Body of pancreas (tissue), 4 donors: ENCODE results near the gene VMP1.

Source experiments
- POLR2A ChIP-seq, 3 donors: fragments of 450-650 bp; IDR thresholded peaks; one replicate each; pipeline ENCODE4 v1.6.1; 2016; ENCODE audit warnings: antibody characterized with exemption in 3 of 3, mild to moderate bottlenecking in 2 of 3
- TF ChIP-seq, protein P1 (sequence below), 7 experiments: fragments of 450-650 bp in 4 of 7; fragments of 200-600 bp in 3 of 7; sonication (generic) in 3 of 7; IDR thresholded peaks; one replicate each; pipeline ENCODE4 v1.5.1; 2016 to 2019; ENCODE audit warnings: antibody characterized with exemption in 7 of 7

GRCh38 chr17:59668816-59669215, 38.6 kb upstream of the VMP1 start:
- TF ChIP-seq, protein P1, sequence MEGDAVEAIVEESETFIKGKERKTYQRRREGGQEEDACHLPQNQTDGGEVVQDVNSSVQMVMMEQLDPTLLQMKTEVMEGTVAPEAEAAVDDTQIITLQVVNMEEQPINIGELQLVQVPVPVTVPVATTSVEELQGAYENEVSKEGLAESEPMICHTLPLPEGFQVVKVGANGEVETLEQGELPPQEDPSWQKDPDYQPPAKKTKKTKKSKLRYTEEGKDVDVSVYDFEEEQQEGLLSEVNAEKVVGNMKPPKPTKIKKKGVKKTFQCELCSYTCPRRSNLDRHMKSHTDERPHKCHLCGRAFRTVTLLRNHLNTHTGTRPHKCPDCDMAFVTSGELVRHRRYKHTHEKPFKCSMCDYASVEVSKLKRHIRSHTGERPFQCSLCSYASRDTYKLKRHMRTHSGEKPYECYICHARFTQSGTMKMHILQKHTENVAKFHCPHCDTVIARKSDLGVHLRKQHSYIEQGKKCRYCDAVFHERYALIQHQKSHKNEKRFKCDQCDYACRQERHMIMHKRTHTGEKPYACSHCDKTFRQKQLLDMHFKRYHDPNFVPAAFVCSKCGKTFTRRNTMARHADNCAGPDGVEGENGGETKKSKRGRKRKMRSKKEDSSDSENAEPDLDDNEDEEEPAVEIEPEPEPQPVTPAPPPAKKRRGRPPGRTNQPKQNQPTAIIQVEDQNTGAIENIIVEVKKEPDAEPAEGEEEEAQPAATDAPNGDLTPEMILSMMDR (IDR thresholded peaks at IDR 0.05): no peak
- no peak for TF ChIP-seq POLR2A (IDR thresholded peaks at IDR 0.05)
